Stimulated activated CD4-positive, alpha-beta T cell treated with anti-CD3 and anti-CD28 coated beads, Interleukin-15, amount 100 ng/mL, for 1 hour (primary cell): Measurements from ENCODE around the gene ASCC1.

ENCODE experiments used
- DNase-seq, 2 donors: peaks; one replicate each; pipeline ENCODE4 v3.0.0-alpha.2; 2020; ENCODE audit warnings: low read depth in 1 of 2, low spot score in 1 of 2

The ASCC1 gene

DNA sequence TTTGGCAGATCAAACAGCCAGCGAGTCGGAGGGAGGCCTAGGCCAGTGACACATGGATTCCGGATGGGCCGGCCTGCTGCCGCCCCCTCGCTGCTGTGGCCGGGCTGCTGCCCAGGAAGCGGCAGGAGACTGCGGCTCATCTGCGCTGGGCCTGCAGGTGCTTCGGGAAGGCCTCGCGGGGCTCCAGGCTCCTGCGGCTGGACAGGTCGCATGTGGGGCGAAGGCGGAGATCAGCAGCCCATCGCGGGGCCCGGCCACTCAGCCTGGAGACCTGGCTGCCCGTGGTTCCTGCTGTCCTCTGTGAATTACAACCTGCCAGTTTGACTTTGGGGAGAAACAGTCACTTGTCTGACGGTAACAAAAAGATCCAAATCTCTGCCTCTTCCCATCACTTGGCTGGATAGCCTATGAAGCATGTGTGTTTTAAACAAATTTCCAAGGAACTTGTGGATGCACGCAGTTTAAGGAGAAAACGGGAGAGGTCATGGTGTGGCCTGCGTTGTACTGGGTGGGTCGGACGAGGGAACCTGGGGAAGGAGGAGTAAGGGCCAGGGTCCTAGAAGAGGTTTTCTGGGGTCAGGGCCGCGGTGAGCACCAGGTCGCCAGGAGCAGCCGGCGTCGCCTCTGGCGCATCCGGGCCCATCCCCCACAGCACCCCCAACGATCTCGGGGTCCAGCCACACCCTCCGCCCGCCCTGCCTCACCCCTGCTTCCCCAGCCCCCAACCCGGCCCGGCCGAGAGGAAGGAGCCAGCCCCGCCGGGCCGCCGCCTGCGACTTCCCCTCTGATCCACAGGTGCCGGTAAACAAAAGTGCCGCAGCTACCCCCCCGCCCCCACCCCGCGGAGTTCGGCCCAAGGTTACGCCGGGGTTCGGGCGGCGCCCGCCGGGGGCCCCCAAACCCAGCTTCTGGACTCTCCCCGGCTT lies 129.3 kb downstream of the ASCC1 start:
- peak; percentile 48 to 58 for DNase-seq

DNA sequence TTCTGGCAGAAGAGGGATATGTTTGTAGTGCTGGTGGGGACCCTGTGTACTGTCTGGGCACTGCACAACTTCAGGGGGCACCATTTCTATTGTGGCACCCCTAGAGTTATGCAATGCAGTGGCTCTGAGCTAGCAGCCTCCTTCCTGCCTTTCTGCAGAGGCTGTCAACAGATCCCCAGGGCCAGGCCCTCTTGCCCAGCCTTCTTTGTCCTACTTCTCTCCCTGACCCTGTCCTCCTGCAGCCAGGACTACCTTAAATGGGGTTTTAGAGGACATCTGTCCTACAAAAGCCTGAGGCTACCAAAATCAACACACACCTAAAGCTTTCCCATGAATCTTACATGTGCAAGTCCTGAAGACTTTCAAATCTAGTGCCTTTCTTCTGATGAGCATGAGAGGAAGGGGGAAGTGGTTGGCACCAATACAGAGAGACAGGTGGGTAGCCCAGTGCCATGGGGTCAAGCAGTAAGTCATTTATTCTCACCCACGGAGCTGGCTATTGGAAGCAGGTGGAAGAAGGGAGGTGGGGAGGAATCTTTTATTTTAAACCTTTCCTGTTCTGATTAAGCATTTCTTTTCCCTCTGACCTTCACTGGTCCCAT lies 130.1 kb downstream of the ASCC1 start:
- DNase-seq: no peak

DNA sequence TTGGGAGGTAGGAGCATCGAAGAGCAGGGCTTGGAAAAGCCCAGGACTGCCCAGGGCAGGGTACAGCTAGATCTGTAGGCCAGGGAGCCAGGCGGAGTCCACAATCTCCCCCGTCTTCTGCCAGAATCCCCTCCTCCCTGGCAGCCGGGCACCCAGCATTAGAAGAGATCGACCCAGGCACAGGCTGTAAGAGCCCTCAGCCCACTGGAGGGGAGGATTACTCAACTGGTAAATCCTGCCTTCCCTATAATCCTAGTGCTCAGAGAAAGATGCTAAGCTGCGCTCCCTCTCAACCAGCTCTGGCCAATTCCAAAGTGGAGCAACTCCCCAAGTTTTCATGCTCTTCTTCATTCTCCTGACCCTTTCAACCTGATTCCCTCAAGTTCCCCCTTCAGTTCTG lies 130.9 kb downstream of the ASCC1 start:
- DNase-seq: no peak

DNA sequence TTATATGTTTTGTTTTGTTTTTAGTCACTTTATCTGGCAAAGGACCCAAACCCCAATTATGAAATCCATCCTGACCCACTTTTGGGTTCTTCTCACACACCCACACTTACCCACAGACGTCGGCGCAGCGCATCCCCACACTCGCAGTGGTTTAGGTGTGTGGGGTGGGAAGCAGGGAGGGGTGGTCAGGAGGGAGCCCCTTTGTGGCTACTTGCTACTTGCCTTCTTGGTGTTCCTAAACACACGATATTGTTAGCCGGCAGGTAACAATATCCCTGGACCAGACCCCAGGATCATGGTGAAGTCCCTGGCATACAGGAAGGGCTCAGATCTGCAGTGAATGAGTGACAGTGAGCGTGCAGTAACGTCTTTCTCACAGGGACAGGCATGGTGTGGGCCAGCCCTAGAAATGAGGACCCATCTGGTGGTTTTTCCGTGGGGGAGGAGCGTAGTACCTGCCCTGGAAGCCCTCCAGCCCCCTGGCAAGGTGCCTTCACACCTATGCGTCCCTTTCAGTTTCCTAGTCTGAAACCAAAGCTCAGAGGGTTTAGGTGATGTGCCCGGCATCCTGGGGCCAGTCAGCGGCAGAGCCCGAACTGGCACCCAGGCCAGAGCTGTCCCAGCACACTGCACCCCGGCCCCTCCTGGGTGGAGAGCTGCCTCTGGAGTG lies 132.2 kb downstream of the ASCC1 start:
- DNase-seq: peak; percentile 22 to 58

DNA sequence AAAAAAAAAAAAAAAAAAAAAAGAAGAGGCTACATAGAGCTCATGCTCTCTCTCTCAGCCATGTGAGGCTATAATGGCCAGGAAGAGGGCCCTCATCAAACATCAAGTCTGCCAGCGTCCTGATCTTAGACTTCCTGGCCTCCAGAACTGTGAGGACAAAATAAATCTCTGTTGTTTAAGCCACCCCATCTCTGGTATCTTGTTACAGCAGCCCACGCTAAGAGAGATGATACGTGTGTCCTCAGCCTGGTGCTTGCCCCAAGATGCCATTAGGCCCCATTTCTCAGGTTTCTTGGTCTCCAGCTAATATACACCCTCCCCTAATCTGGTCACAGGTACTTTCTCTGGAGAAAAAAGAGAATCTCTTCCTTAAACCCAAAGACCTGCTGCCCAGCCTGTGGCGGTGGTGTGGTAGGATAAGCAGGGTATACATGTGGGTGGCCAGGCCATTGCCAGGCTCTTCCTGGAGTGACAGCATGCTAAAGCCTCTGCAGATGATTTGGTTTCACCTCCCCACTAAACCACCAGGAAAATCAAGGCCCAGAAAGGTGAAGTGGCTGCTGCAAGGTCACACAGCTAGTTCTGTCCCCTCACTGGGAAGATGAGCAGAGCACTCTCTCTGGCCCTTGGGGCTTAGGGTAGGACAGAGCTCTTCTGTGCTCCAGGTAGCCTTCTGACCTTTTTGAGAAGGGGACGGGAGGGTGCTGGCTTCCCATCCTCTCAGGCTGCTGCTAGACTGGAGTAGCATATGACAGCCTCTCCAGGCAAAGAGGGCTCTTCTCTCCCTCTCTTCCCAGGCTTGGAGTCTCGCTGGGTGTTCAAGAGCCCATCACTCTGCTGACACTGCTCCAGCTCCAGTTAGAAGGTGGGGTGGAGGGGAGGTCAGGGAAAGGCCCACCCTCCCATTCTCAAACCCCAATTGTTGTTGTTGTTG lies 133.0 kb downstream of the ASCC1 start:
- no peak for DNase-seq

DNA sequence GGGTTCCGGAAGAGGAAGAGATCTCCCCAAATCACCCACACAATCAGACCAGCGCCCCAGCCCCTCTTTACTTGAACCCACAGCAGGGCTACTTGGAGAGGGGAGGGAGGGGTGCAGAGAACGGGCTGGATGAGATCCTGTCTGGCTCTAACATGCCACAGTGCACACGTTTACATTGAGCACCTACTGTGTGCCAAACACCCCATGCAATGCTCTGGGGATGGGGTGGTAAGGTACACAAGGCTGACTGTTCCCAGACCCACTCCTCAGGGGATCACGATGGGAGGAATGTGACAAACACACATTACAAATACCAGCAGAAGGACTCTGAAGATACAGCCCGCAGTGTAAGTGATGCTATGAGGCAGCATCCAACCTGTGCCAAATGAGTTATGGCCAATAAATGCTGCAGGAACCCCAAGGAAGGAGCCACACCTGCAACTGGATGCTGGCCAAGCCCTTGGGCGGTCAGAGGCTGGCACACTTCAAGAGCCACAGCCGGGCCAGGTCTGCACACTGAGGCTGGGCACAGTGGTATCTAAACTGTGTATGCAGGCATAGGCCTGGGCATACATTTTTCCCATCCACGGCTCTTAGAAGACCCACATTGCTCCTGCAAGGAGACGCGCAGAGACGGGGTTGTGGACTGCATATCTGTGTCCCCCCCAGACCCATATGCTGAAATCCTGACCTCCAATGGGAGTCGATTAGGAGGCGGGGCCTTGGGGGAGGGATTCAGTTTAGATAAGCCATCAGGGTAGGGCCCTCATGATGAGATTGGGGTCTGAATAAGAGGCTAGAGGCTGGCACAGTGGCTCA lies 134.1 kb downstream of the ASCC1 start:
- DNase-seq: no peak

DNA sequence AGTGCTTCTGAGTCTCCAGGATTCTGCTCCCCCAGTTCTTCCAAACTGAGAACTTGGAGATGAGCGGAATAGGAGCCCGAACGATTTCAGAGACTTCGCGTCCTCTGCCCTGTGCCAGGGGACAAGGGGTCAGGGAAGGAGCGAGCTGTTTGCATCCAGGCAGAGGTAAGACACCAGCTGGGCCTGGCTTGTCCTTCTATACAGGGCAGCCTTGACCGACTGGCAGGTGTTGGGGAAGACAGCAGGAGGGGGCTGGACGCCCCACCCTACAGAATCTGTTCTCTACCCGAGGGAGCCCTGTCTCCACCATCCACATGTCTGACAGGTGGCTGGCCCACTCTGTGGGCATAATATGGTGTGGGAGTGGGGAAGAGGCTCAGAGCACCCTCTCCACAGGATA lies 134.9 kb downstream of the ASCC1 start:
- DNase-seq: no peak

DNA sequence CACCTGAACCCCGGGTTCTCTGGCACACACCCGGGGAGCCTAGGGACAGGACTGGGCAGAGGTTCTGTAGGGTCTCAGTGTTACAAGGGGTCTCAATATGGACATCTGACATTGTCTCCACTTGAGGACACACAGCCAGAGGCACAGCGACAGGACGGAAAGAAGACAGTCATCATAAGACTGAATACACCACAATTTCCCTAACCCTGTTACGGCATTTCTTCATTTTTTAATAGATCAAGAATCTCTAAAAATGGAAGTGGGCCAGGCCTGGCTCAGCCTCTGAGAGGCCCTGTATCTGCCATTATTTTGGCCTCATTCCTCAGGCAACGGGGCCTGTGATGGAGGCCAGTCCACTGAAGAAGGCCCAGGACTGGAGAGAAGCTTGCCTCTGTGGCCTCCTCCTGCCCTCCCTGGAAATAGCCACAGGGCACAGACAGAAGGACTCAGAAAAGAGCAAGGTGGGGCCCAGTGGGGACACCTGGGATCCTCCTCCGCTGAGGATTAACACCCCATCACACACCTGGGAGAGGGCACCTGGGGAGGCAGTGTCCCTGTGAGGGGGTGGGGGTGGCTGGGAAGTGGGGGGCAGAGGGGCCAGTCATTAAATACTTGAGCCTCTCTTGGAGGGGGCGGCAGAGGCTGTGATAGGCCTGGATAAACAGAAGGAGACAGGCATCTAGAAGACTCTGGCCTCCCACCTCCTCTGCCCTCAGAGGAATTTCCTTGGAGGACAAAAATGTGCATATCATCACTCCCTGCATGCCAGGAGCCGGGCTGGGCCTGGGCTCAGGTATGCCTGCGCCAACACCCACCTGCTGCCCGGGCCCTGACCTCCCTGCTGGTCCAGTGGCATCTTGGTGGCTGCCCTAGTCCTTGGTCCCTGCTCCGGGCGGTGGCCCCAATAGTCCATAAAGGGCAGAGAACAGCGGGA lies 135.8 kb downstream of the ASCC1 start:
- no peak for DNase-seq

DNA sequence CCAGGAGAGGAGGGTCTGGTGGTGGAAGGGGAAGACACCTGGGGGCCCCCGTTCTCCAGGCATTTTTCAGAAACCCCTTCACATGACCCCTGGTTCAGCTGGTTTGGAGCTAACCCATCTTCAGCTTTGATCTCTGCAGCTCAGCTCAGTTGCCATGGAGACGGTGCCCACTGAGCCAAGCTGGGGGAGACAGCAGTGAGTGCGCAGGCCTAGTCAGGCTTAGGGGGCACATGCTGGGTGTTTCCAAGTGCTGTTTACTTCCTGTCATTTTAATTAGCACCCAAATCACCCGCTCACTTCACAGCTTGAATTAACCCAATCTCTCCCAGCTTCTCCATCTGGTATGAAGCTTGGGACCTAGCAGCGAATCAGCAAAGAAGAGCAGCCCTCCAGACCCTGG lies 136.7 kb downstream of the ASCC1 start:
- no peak for DNase-seq

DNA sequence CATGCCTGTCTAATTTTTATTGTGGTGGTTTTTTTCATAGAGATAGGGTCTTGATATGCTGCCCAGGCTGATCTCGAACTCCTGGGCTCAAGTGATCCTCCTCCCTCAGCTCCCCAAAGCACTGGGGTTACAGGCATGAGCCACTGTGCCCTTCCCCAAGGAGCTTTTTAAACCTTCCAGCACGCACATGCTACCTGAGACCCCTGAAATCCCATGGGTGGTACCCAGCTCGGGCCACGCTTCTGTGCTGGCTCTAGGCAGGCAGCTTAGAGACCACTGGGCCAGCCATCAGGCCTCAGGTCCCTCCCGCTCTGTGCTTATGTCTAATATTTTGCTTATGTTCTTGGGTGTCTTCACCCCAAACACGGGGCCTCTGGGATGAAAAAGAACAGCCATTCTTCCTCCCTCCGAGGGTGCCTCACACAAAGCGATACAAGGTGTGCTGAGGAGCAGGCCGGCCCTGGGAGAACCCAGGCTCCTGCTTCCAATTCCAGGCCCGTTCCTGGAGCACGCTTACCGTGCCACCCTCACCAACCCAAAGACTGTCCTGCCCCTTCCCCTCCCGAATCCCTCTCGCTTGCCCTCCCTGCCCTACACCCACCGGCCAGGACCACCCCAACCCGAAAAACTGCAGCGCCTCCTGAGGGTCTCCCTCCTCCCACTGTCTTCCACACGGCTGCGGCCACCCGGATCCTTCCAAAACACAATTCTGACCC lies 138.6 kb downstream of the ASCC1 start:
- no peak for DNase-seq

DNA sequence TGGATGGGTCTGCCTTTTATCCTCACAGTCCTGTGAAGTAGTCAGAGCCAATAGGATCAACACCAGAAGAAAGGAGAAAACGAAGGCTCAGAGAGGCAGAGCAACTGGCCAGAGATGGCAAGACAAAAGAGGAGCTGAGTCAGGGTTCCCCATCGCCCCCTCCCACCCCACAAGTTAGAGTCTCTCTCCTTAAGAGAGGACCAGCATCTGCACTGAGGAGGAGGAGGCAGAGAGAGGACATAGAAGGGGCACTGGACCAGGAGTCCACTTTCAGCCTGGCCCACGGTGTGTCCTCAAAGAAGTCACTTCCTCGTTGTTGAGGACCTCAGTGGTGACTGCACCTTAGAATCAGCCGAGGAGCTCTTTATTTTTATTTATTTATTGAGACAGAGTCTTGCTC lies 139.3 kb downstream of the ASCC1 start:
- DNase-seq: no peak

DNA sequence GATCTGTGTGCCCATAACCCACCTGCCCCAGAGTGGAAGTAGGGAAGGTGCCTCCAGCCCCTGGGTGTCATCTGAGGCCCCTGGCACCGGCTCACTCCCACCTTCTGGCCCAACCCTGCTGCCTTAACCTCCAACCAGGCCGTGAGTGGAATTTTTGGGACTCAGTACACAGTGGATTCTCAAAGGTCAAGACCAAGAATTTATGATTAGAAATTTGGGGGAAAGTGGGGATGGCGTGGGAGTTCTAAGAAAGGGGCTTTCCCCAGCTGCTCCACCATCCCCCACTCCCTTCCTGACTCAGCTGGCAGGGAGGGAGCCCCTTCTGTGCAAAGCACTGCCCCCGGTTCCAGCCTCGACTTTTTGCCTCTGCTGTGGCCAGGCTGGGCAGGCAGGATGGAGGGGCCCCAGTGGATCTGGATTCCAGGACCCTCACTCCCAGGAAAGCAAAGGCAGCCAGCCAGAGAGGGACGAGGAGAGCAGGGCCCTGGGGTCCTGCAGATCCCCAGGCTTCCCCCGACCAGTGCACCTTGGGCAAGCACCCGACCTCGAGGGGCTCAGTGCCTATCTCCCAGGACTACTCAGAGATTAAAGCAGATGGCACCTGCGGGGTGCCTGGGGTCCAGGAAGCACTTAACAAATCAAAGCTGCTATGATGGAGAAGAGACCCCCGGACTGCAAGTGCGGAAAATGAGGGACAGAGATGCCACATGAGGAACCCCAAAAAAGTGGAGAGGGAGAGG lies 140.5 kb downstream of the ASCC1 start:
- peak in 1 of 2 donors; percentile 24 for DNase-seq

DNA sequence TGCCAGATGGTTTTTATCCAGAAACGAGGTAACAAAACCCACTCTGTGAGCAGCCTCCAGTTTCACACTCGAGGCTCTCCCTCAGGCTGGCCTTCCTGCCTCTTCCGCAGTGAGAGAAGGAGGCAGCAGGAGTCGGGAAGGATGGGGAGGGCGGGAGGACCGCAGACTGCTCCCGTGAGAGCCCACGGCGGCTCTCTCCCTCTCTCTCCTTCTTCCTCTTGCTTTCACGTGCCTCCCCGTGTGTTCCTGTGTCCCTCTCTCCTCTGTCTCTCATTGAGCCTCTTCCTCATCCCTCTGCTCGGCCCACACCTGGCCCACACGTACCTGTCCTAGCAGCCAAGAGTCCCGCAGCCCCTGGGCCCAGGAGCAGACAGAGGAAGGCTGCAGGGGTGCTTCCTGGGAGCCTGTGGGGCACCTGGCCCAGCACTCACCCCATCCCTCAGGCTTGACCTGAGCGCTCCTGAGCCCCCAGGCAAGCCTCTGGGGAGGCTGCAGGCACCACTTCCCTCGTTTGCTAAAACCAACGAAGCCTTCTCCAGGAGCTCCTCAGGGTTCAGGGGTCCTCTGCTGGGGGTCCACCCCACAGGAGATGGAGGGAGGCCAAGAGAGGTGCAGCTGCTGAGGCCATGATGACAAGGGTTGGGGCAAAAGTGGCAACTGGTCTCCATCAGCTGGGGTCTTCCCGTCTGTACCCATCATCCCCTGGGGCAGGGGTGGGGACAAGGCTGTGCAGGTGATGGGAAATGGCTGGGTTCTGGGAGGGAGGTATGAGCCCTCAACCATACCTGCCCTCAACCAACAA lies 141.3 kb downstream of the ASCC1 start:
- no peak for DNase-seq

DNA sequence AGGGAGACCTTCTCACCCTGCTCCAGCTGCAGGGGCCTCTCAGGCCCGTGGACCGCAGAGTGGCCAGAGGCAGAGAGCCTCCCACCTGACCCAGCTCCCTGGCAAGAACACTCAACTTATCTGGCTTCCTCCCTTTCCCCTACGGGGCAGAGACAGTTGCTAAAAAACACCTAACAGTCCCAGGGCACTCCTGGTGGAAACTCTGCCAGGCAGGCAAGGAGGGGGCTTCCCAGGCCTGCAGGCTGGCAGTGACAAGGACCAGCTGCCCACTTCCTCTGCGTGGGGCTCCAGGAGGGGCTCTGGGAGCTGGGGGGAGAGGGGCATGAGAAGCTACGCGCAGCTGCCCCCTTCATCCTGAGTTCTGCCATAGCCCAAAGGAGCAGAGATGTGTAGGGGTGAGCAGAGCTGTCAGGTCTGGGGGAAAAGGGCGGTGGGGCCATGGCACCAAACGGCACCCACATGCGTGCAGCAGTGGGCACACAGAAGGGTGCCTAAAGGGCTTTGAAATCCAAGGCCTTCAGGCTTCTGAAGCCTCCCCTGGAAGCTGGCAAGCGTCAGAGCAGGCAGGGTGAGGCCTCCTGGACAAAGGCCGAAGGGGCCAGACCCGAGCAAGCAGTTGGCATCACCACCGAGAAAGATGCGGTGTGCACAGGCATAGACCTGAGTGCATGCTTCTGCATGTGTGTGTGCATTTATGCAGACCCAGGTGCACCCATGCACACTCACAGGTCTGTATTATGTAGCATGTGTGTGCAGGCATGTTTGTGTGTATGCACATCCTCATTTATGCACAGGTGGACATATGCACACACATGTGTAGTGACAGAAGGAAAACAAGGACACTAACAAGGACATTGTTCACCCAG lies 142.1 kb downstream of the ASCC1 start:
- no peak for DNase-seq

DNA sequence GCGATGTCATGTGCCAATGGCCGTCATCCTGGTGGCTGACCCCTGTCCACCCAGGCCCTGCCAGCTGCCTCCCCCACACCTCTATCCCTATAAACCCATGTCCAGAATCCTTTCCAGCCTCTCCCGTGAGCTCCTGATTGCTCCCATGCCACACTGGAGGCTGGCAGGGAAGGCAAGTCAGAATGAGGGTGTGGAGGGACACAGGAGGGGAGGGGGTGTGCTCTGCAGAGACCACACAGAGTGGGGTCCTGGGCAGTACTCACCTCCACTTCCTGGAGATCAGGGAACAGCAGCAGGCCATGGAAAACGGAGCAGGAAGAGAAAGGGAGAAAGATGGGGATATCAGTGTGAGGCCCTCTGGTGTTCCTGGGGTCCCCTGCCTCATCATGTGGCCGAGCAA lies 143.4 kb downstream of the ASCC1 start:
- DNase-seq: no peak

DNA sequence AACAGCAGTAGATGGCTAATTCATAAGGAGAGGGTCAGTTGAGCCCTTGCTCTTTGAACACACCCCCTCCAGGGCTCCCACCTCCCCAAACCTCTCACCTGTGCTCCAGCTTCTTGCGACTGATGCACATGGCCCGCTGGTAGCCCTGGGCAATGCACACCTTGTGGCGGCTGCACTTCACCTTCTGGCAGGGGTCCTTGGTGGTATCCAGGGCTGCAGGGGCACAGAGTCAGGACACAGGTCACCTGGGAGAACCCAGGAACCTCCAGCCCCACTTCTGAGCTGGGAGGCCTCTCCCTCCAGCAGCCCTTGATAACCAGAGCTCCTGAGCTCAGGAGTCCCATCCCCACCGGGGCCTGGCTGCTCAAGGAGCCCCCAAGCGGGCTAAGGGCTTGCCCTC lies 144.0 kb downstream of the ASCC1 start:
- no peak for DNase-seq
